H1 (cell line): ENCODE data around the gene PPP1R9A. TPM values are rescaled to one million over a fixed set of nuclear protein-coding genes. Genes with fewer than 3 reads are reported as not detected.

Source experiments
- CTCF ChIA-PET: fragments of 300-600 bp; sonication (Branson Sonifier 250); formaldehyde crosslinking; loops from one replicate; lab custom pipeline; 2021; ENCODE audit not compliant: partially characterized antibody; lab: Charles Lee
- POLR2A ChIA-PET: fragments of 300-600 bp; sonication (Branson Sonifier 250); formaldehyde crosslinking; loops from one replicate; lab custom pipeline; 2021; ENCODE audit warnings: inconsistent platforms; ENCODE audit not compliant: partially characterized antibody; lab: Charles Lee
- DNase-seq, 2 experiments: peaks; one replicate each; pipeline versions ENCODE4 v3.0.0 to v3.0.0-alpha.2; 2010 to 2022; ENCODE audit warnings: low spot score in 2 of 2, low read depth in 1 of 2, mixed read lengths in 1 of 2
- FAIRE-seq: peaks from 2 replicates; lab custom pipeline; 2011; peaks lifted over from hg19 to GRCh38; lab: Jason Lieb, UNC
- H2AFZ ChIP-seq: 2 replicates; pipeline ENCODE4 v1.8.1; 2012; ENCODE audit warnings: low read length, inconsistent platforms
- H2AK5ac ChIP-seq: 2 replicates; pipeline ENCODE4 v1.6.1; 2013; ENCODE audit warnings: low read depth, low read length
- H2BK120ac ChIP-seq: replicated peaks from 2 replicates; pipeline ENCODE3; 2013; ENCODE audit warnings: low read depth, low read length, inconsistent platforms
- H2BK12ac ChIP-seq: 2 replicates; pipeline ENCODE4 v1.6.1; 2013; ENCODE audit warnings: low read depth, low read length
- H2BK15ac ChIP-seq: 2 replicates; pipeline ENCODE4 v1.6.1; 2013; ENCODE audit warnings: low read length
- H2BK20ac ChIP-seq: 2 replicates; pipeline ENCODE4 v1.6.1; 2013; ENCODE audit warnings: low read length
- H2BK5ac ChIP-seq: 2 replicates; pipeline ENCODE4 v1.6.1; 2013; ENCODE audit warnings: low read depth, low read length
- H3K14ac ChIP-seq: 2 replicates; pipeline ENCODE4 v1.6.1; 2013; ENCODE audit warnings: inconsistent platforms; ENCODE audit not compliant: insufficient read length
- H3K18ac ChIP-seq: 2 replicates; pipeline ENCODE4 v1.6.1; 2013; ENCODE audit warnings: low read length; ENCODE audit errors: extremely low read depth
- H3K23ac ChIP-seq: 2 replicates; pipeline ENCODE4 v1.6.1; 2013; ENCODE audit warnings: inconsistent platforms; ENCODE audit not compliant: insufficient read length
- H3K23me2 ChIP-seq: 2 replicates; pipeline ENCODE4 v1.6.1; 2013; ENCODE audit warnings: low read depth, low read length
- H3K27ac ChIP-seq: 2 replicates; pipeline ENCODE4 v1.6.1; 2011; ENCODE audit warnings: low read depth, low read length, inconsistent platforms
- H3K27me3 ChIP-seq, 4 experiments: replicated peaks in 1 of 4; 1 replicate in 1 of 4; 2 replicates in 3 of 4; pipeline versions ENCODE4 v1.6.1 to v1.8.1; 2011 to 2013; ENCODE audit warnings: low read length in 3 of 4, mild to moderate bottlenecking in 3 of 4, inconsistent platforms in 2 of 4, mixed read lengths in 2 of 4, moderate library complexity in 1 of 4; ENCODE audit not compliant: control insufficient read depth in 3 of 4, insufficient read depth in 3 of 4; ENCODE audit errors: extremely low read depth in 1 of 4
- H3K36me3 ChIP-seq, 4 experiments: 2 replicates each; pipeline versions ENCODE4 v1.6.1 to v1.8.1; 2011 to 2013; ENCODE audit warnings: mild to moderate bottlenecking in 4 of 4, low read length in 3 of 4, moderate library complexity in 2 of 4, control low read depth in 1 of 4, inconsistent platforms in 1 of 4; ENCODE audit not compliant: insufficient read depth in 4 of 4, control insufficient read depth in 2 of 4
- H3K4ac ChIP-seq: replicated peaks from 2 replicates; pipeline ENCODE3; 2013; ENCODE audit warnings: low read length, low read depth, mixed read lengths, inconsistent platforms; ENCODE audit not compliant: insufficient read length
- H3K4me1 ChIP-seq, 4 experiments: replicated peaks in 1 of 4; 1 replicate in 1 of 4; 2 replicates in 3 of 4; pipeline versions ENCODE4 v1.6.1 to v1.8.1; 2011 to 2013; ENCODE audit warnings: low read length in 3 of 4, inconsistent platforms in 2 of 4, mixed read lengths in 1 of 4; ENCODE audit not compliant: insufficient read depth in 4 of 4, control insufficient read depth in 3 of 4
- H3K4me2 ChIP-seq, 2 experiments: 2 replicates each; pipeline versions ENCODE4 v1.6.1 to v1.8.1; 2011 to 2013; ENCODE audit warnings: low read depth in 2 of 2, low read length in 2 of 2, control low read depth in 1 of 2, inconsistent platforms in 1 of 2, mild to moderate bottlenecking in 1 of 2; ENCODE audit not compliant: insufficient read depth in 1 of 2
- H3K4me3 ChIP-seq, 4 experiments: fragments of 200-600, 300-600 bp in 1 of 4; sonication (generic), shearing (Covaris generic), sonication (Bioruptor Twin) in 1 of 4; 2 replicates each; pipeline versions ENCODE4 v1.5.1 to v1.8.1; 2011 to 2016; ENCODE audit warnings: low read length in 4 of 4, low read depth in 3 of 4, control low read depth in 2 of 4, inconsistent platforms in 2 of 4, mild to moderate bottlenecking in 2 of 4, mixed read lengths in 1 of 4, moderate library complexity in 1 of 4; ENCODE audit not compliant: insufficient read depth in 2 of 4; ENCODE audit errors: extremely low read depth in 1 of 4
- H3K56ac ChIP-seq: replicated peaks from 2 replicates; pipeline ENCODE3; 2013; ENCODE audit warnings: low read depth, mild to moderate bottlenecking, mixed read lengths, low read length, inconsistent platforms; ENCODE audit not compliant: insufficient read length
- H3K79me1 ChIP-seq: 2 replicates; pipeline ENCODE4 v1.6.1; 2013; ENCODE audit warnings: low read depth, low read length, control low read depth
- H3K79me2 ChIP-seq, 2 experiments: 2 replicates each; pipeline versions ENCODE4 v1.6.1 to v1.8.1; 2012 to 2013; ENCODE audit warnings: low read length in 2 of 2, mild to moderate bottlenecking in 2 of 2, inconsistent platforms in 1 of 2; ENCODE audit not compliant: insufficient read depth in 2 of 2, control insufficient read depth in 1 of 2
- H3K9ac ChIP-seq, 4 experiments: replicated peaks in 1 of 4; 1 replicate in 1 of 4; 2 replicates in 3 of 4; pipeline versions ENCODE4 v1.6.1 to v1.8.1; 2011 to 2013; ENCODE audit warnings: low read depth in 3 of 4, low read length in 3 of 4, control low read depth in 2 of 4, mild to moderate bottlenecking in 2 of 4, moderate library complexity in 2 of 4, inconsistent platforms in 1 of 4; ENCODE audit errors: extremely low read depth in 1 of 4
- H3K9me3 ChIP-seq, 2 experiments: 2 replicates each; pipeline versions ENCODE4 v1.6.1 to v1.8.1; 2012 to 2013; ENCODE audit warnings: mild to moderate bottlenecking in 2 of 2, moderate library complexity in 2 of 2, control low read depth in 1 of 2, inconsistent platforms in 1 of 2, low read depth in 1 of 2, low read length in 1 of 2, mixed read lengths in 1 of 2; ENCODE audit not compliant: insufficient read depth in 2 of 2
- H4K20me1 ChIP-seq, 2 experiments: replicated peaks in 1 of 2; 2 replicates each; pipeline versions ENCODE3 to v1.8.1; 2011 to 2013; ENCODE audit warnings: inconsistent platforms in 2 of 2, low read length in 2 of 2, mild to moderate bottlenecking in 1 of 2; ENCODE audit not compliant: insufficient read depth in 2 of 2, control insufficient read depth in 1 of 2
- H4K5ac ChIP-seq: 2 replicates; pipeline ENCODE4 v1.6.1; 2013; ENCODE audit warnings: low read length, low read depth, mixed read lengths, inconsistent platforms; ENCODE audit not compliant: insufficient read length
- H4K8ac ChIP-seq: 2 replicates; pipeline ENCODE4 v1.8.0; 2013; ENCODE audit warnings: mild to moderate bottlenecking, moderate library complexity, low read length, inconsistent platforms; ENCODE audit not compliant: insufficient read depth; ENCODE audit errors: extremely low read depth
- H4K91ac ChIP-seq: replicated peaks from 2 replicates; pipeline ENCODE3; 2013; ENCODE audit warnings: low read length, mixed read lengths, inconsistent platforms; ENCODE audit not compliant: insufficient read length
- ATF2 ChIP-seq: IDR thresholded peaks from 2 replicates; pipeline ENCODE4 v1.6.1; 2012; ENCODE audit warnings: low read length, inconsistent platforms
- GTF2F1 ChIP-seq: IDR thresholded peaks from 2 replicates; pipeline ENCODE4 v1.6.1; 2012; ENCODE audit warnings: low read depth, low read length, improper control_type of control experiment, borderline replicate concordance
- NANOG ChIP-seq: IDR thresholded peaks from 2 replicates; pipeline ENCODE4 v1.6.1; 2011; ENCODE audit warnings: low read length, low read depth, mild to moderate bottlenecking, inconsistent platforms; ENCODE audit not compliant: insufficient read depth, poor library complexity, severe bottlenecking
- NRF1 ChIP-seq: IDR thresholded peaks from 2 replicates; pipeline ENCODE4 v1.6.1; 2011; ENCODE audit warnings: mild to moderate bottlenecking, low read depth, low read length, improper control_type of control experiment
- POLR2A ChIP-seq, 2 experiments: IDR thresholded peaks; 1 replicate in 1 of 2; 2 replicates in 1 of 2; pipeline ENCODE4 v1.6.1; 2011; ENCODE audit warnings: low read depth in 2 of 2, low read length in 2 of 2, mild to moderate bottlenecking in 2 of 2; ENCODE audit errors: control extremely low read depth in 1 of 2
- POU5F1 ChIP-seq: IDR thresholded peaks from 2 replicates; pipeline ENCODE4 v1.6.1; 2011; ENCODE audit warnings: low read depth, mild to moderate bottlenecking, low read length, moderate library complexity
- RBBP5 ChIP-seq: IDR thresholded peaks from 2 replicates; pipeline ENCODE4 v1.7.1; 2012; ENCODE audit warnings: low read depth, mild to moderate bottlenecking, inconsistent platforms, low read length, moderate library complexity, borderline replicate concordance
- RXRA ChIP-seq: IDR thresholded peaks from 2 replicates; pipeline ENCODE4 v1.6.1; 2011; ENCODE audit warnings: low read depth, mild to moderate bottlenecking, low read length, moderate library complexity; ENCODE audit not compliant: insufficient read depth
- SAP30 ChIP-seq: fragments of 300-600 bp; sonication (generic); IDR thresholded peaks from 2 replicates; pipeline ENCODE4 v1.7.1; 2012; ENCODE audit warnings: low read length, moderate library complexity, mild to moderate bottlenecking, inconsistent platforms; ENCODE audit not compliant: insufficient read depth, insufficient replicate concordance
- SIRT6 ChIP-seq: IDR thresholded peaks from one replicate; pipeline ENCODE4 v1.7.1; 2012; ENCODE audit warnings: low read length, inconsistent platforms
- TBP ChIP-seq: IDR thresholded peaks from 2 replicates; pipeline ENCODE4 v1.6.1; 2011; ENCODE audit warnings: low read depth, low read length, improper control_type of control experiment
- YY1 ChIP-seq: IDR thresholded peaks from 2 replicates; pipeline ENCODE4 v1.6.1; 2011; ENCODE audit warnings: low read depth, mild to moderate bottlenecking, low read length
- polyA plus RNA-seq, 7 experiments: library from polyadenylated mRNA; depleted of rRNA in 3 of 7; stranded (reverse) in 5 of 7; unstranded in 2 of 7; fragments of >200 nt in 5 of 7; fragments of 200-250 nt in 2 of 7; gene quantifications; 1 replicate in 5 of 7; 2 replicates in 1 of 7; 4 replicates in 1 of 7; pipeline versions ENCODE4 v1.2.1 to v1.2.3, GENCODE V29; 2011 to 2013; ENCODE audit warnings: missing spikeins in 2 of 7, mixed read lengths in 2 of 7
- total RNA-seq: library from RNA; stranded (reverse); fragmentation: NEBNext Ultra II Directional; extraction: Animal tissue kit (Norgen Biotek cat#: 25700); gene quantifications from 2 replicates; pipeline ENCODE4 v1.2.1, GENCODE V29; 2021
- TF ChIP-seq, protein P1 (sequence below): IDR thresholded peaks from 2 replicates; pipeline ENCODE4 v1.6.1; 2011; ENCODE audit warnings: low read length, improper control_type of control experiment

PPP1R9A gene
- total and polyA plus RNA-seq, 2 of the 8 experiments (the other 6 are each of a cell fraction or from before 2014, with no cell fraction given): 3.0 to 20.3 TPM

- ChIA-PET CTCF (interaction anchor here (0.9 kb wide), 1 partner anchor 8 kb away, joined by 3 read pairs; no protein-coding TSS in a partner anchor), POLR2A (interaction anchor here (1.1 kb wide), 1 partner anchor 9 kb away, joined by 3 read pairs; no protein-coding TSS in a partner anchor)
- H3K14ac ChIP-seq: no peak overlapping the region
- peaks cover 0 to under 1% of the 10 kb centered on the region in 2 experiments; a peak in 1 of 4 replicates for H3K79me2 ChIP-seq
- H4K91ac ChIP-seq: no peak overlapping the region
- no peak overlapping the region for H3K23ac ChIP-seq
- H3K79me1 ChIP-seq: no peaks in the 10 kb centered on the region
- no peak overlapping the region for H2BK120ac ChIP-seq
- no peak overlapping the region for H4K8ac ChIP-seq
- no peak overlapping the region for H2AFZ ChIP-seq
- peaks cover 0 to 3% (median 0%) of the 10 kb centered on the region in 4 experiments; a peak in 3 of 7 replicates for H3K4me1 ChIP-seq
- H3K27ac ChIP-seq: no peak overlapping the region
- no peak overlapping the region for H3K18ac ChIP-seq
- no peak overlapping the region for H4K5ac ChIP-seq
- no peak overlapping the region for H3K4me2 ChIP-seq
- no peak overlapping the region for H2BK12ac ChIP-seq
- no peak overlapping the region for H2BK15ac ChIP-seq
- H3K9me3 ChIP-seq: no peaks in the 10 kb centered on the region
- H3K23me2 ChIP-seq: peaks cover 5% of the 10 kb centered on the region; the same call in 1 of the 2 replicates
- no peaks in the 10 kb centered on the region for H4K20me1 ChIP-seq
- no peak overlapping the region for H3K4ac ChIP-seq
- H3K9ac ChIP-seq: no peak overlapping the region
- FAIRE-seq (no peak), DNase-seq (no peak)
- H3K36me3 ChIP-seq: no peaks in the 10 kb centered on the region
- H3K56ac ChIP-seq: no peak overlapping the region
- H2BK20ac ChIP-seq: no peak overlapping the region
- H2AK5ac ChIP-seq: no peak overlapping the region
- H3K4me3 ChIP-seq: no peak overlapping the region
- no peak overlapping the region for H2BK5ac ChIP-seq
- no peaks in the 10 kb centered on the region for H3K27me3 ChIP-seq
- TF ChIP-seq NANOG: no peak
- no peak for TF ChIP-seq SIRT6
- no peak for TF ChIP-seq NRF1
- no peak for TF ChIP-seq YY1
- TF ChIP-seq RXRA: no peak
- TF ChIP-seq POU5F1: no peak
- TF ChIP-seq ATF2: no peak
- no peak for TF ChIP-seq RBBP5
- TF ChIP-seq POLR2A (IDR thresholded peaks at IDR 0.05; ENCODE audit: control extremely low read depth in 1 of 2, low read depth in 2 of 2, low read length in 2 of 2): no peak
- no peak for TF ChIP-seq TBP
- no peak for TF ChIP-seq SAP30
- TF ChIP-seq, protein P1, sequence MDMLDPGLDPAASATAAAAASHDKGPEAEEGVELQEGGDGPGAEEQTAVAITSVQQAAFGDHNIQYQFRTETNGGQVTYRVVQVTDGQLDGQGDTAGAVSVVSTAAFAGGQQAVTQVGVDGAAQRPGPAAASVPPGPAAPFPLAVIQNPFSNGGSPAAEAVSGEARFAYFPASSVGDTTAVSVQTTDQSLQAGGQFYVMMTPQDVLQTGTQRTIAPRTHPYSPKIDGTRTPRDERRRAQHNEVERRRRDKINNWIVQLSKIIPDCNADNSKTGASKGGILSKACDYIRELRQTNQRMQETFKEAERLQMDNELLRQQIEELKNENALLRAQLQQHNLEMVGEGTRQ: no peak
- TF ChIP-seq GTF2F1: no peak
Measured at GRCh38 chr7:94903971-94904370, 3.4 kb upstream of the PPP1R9A start.
